ENCODE data around the gene GNPDA2.

GNPDA2 gene

DNA sequence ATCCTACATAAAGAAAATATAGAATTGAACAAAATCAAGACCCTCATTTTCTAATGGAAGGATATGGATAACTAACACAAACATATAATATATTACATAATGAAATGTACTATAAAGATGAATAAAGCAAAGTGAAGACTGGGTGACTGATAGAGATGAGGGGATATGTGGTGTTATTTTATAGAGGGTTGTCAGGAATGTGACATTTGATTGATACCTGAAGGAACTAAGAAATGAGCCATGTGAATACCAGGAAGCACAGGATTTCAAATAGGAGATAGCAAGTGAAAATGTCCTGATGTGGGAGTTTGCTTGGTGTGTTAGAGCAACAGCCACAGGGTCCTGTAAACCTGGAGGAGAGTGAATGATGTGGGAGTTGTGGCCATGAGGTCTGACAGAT is 40.1 kb upstream of the GNPDA2 start:
- Histone ChIP-seq H3F3A (ENCODE audit: insufficient read depth, low read length) (no peaks in the 10 kb centered on the region), H3K36me3 (ENCODE audit: insufficient read depth, low read length) (no peaks in the 10 kb centered on the region), H3K4me3 (ENCODE audit: low read depth, low read length, poor library complexity, severe bottlenecking) (no peak overlapping the region), H3K79me2 (ENCODE audit: insufficient read depth, low read length) (no peaks in the 10 kb centered on the region), H3K4me1 (ENCODE audit: insufficient read depth, low read length, severe bottlenecking) (no peaks in the 10 kb centered on the region), H3K9me3 (ENCODE audit: low read length) (no peaks in the 10 kb centered on the region), H3K9me2 (ENCODE audit: low read depth, low read length) (no peaks in the 10 kb centered on the region), H3K27ac (ENCODE audit: low read depth, low read length, poor library complexity, severe bottlenecking) (no peak overlapping the region), H2AFZ (ENCODE audit: low read length) (no peak overlapping the region), H3K27me3 (ENCODE audit: insufficient read depth, low read length) (no peaks in the 10 kb centered on the region), H3K4me2 (ENCODE audit: low read length) (no peak overlapping the region), H4K20me1 (ENCODE audit: insufficient read depth, low read length) (no peaks in the 10 kb centered on the region), H3K9ac (ENCODE audit: low read length) (no peak overlapping the region)
- no peak for TF ChIP-seq EZH2 (IDR thresholded peaks at IDR 0.05; ENCODE audit: borderline replicate concordance, low read length)
- TF ChIP-seq, protein P1, sequence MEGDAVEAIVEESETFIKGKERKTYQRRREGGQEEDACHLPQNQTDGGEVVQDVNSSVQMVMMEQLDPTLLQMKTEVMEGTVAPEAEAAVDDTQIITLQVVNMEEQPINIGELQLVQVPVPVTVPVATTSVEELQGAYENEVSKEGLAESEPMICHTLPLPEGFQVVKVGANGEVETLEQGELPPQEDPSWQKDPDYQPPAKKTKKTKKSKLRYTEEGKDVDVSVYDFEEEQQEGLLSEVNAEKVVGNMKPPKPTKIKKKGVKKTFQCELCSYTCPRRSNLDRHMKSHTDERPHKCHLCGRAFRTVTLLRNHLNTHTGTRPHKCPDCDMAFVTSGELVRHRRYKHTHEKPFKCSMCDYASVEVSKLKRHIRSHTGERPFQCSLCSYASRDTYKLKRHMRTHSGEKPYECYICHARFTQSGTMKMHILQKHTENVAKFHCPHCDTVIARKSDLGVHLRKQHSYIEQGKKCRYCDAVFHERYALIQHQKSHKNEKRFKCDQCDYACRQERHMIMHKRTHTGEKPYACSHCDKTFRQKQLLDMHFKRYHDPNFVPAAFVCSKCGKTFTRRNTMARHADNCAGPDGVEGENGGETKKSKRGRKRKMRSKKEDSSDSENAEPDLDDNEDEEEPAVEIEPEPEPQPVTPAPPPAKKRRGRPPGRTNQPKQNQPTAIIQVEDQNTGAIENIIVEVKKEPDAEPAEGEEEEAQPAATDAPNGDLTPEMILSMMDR (IDR thresholded peaks at IDR 0.05; ENCODE audit: low read length), result no peak

DNA sequence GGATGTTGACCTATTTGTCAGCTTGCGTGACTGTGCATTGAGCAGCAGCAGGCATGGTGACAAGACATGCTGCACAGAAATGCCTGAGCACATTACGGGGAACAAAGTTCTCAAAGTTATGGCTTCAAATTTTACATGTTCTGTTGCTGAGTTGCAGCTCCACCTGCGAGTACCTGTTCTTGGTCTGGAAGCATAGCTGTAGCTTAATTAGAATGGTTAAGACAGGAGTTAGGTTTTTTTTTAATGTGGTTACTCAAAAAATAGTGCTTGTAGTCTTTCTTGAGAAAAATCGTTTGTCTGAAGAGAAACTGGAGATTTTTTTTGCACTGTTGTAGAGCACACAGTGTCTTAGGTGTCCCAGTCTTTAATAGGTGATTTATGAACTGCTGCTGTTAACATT is 38.8 kb upstream of the GNPDA2 start:
- no peaks in the 10 kb centered on the region for H3K79me2 ChIP-seq (ENCODE audit: insufficient read depth, low read length)
- no peak overlapping the region for H3K4me3 ChIP-seq (ENCODE audit: low read depth, low read length, poor library complexity, severe bottlenecking)
- no peaks in the 10 kb centered on the region for H3F3A ChIP-seq (ENCODE audit: insufficient read depth, low read length)
- H2AFZ ChIP-seq (ENCODE audit: low read length), result no peak overlapping the region
- no peaks in the 10 kb centered on the region for H3K27me3 ChIP-seq (ENCODE audit: insufficient read depth, low read length)
- no peaks in the 10 kb centered on the region for H3K4me1 ChIP-seq (ENCODE audit: insufficient read depth, low read length, severe bottlenecking)
- H4K20me1 ChIP-seq (ENCODE audit: insufficient read depth, low read length), result no peaks in the 10 kb centered on the region
- H3K9ac ChIP-seq (ENCODE audit: low read length), result no peak overlapping the region
- no peak for TF ChIP-seq EZH2 (IDR thresholded peaks at IDR 0.05; ENCODE audit: borderline replicate concordance, low read length)
- TF ChIP-seq, protein P1 (IDR thresholded peaks at IDR 0.05; ENCODE audit: low read length), result no peak
- H3K36me3 ChIP-seq (ENCODE audit: insufficient read depth, low read length), result no peaks in the 10 kb centered on the region
- no peak overlapping the region for H3K4me2 ChIP-seq (ENCODE audit: low read length)
- H3K9me3 ChIP-seq (ENCODE audit: low read length), result no peaks in the 10 kb centered on the region
- H3K9me2 ChIP-seq (ENCODE audit: low read depth, low read length), result no peaks in the 10 kb centered on the region
- H3K27ac ChIP-seq (ENCODE audit: low read depth, low read length, poor library complexity, severe bottlenecking), result no peak overlapping the region

DNA sequence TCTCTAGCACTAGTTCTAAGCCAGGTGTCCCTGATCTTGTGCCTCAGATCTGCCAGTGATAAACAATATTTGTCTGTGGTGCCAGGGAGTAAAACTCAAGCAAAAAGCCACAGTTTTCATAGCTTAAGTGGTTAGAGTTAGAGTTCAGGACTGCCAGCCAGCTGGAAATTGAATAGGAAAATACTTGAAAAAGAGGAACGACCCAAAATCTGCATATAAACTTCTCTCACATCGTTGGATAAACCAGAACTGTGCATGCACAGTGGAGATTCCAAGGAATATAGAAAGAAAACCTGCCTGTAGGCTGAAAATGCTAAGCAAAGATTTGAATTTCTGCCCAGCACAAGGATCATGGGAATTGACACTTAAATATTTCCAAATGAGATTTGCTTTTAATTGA is 35.0 kb upstream of the GNPDA2 start:
- no peaks in the 10 kb centered on the region for H3K9me3 ChIP-seq (ENCODE audit: low read length)
- H3K79me2 ChIP-seq (ENCODE audit: insufficient read depth, low read length), result no peaks in the 10 kb centered on the region
- no peaks in the 10 kb centered on the region for H3K27me3 ChIP-seq (ENCODE audit: insufficient read depth, low read length)
- no peak for TF ChIP-seq EZH2 (IDR thresholded peaks at IDR 0.05; ENCODE audit: borderline replicate concordance, low read length)
- TF ChIP-seq, protein P1 (IDR thresholded peaks at IDR 0.05; ENCODE audit: low read length), result no peak
- H2AFZ ChIP-seq (ENCODE audit: low read length), result no peak overlapping the region
- H3K4me3 ChIP-seq (ENCODE audit: low read depth, low read length, poor library complexity, severe bottlenecking), result no peak overlapping the region
- no peaks in the 10 kb centered on the region for H3K9me2 ChIP-seq (ENCODE audit: low read depth, low read length)
- no peak overlapping the region for H3K4me2 ChIP-seq (ENCODE audit: low read length)
- no peak overlapping the region for H3K9ac ChIP-seq (ENCODE audit: low read length)
- no peaks in the 10 kb centered on the region for H3F3A ChIP-seq (ENCODE audit: insufficient read depth, low read length)
- no peak overlapping the region for H3K27ac ChIP-seq (ENCODE audit: low read depth, low read length, poor library complexity, severe bottlenecking)
- H3K4me1 ChIP-seq (ENCODE audit: insufficient read depth, low read length, severe bottlenecking), result no peaks in the 10 kb centered on the region
- no peaks in the 10 kb centered on the region for H4K20me1 ChIP-seq (ENCODE audit: insufficient read depth, low read length)
- H3K36me3 ChIP-seq (ENCODE audit: insufficient read depth, low read length), result no peaks in the 10 kb centered on the region
